ENCODE results near the gene ETV3L.

Gene ETV3L

GRCh38 chr1:157114183-157115121 lies 14.8 kb upstream of the ETV3L start:
- Histone ChIP-seq H3K4me3 (ENCODE audit: insufficient read depth, low read depth, low read length, poor library complexity, severe bottlenecking) (no peak overlapping the region), H3K27me3 (replicated peaks; ENCODE audit: control insufficient read depth, insufficient read depth, low read length, poor library complexity, severe bottlenecking) (no peaks in the 10 kb centered on the region), H3K4me1 (ENCODE audit: control insufficient read depth, insufficient read depth, low read length, poor library complexity, severe bottlenecking) (no peaks in the 10 kb centered on the region), H3K9me3 (ENCODE audit: control insufficient read depth, low read length) (no peaks in the 10 kb centered on the region), H3K27ac (ENCODE audit: insufficient read depth, low read length, poor library complexity, severe bottlenecking) (no peak overlapping the region), H3K36me3 (ENCODE audit: control insufficient read depth, insufficient read depth, low read length) (no peaks in the 10 kb centered on the region)
- DNase-seq, result no peak

- Histone ChIP-seq H3K27me3 (replicated peaks; ENCODE audit: control insufficient read depth, insufficient read depth, low read length, poor library complexity, severe bottlenecking) (no peaks in the 10 kb centered on the region), H3K9me3 (ENCODE audit: control insufficient read depth, low read length) (no peaks in the 10 kb centered on the region), H3K4me1 (ENCODE audit: control insufficient read depth, insufficient read depth, low read length, poor library complexity, severe bottlenecking) (no peaks in the 10 kb centered on the region), H3K27ac (ENCODE audit: insufficient read depth, low read length, poor library complexity, severe bottlenecking) (no peak overlapping the region), H3K36me3 (ENCODE audit: control insufficient read depth, insufficient read depth, low read length) (no peaks in the 10 kb centered on the region), H3K4me3 (ENCODE audit: insufficient read depth, low read depth, low read length, poor library complexity, severe bottlenecking) (no peak overlapping the region)
- no peak for DNase-seq
Observed at GRCh38 chr1:157113631-157114030, 14.0 kb upstream of the ETV3L start.

- H3K4me3 ChIP-seq (ENCODE audit: insufficient read depth, low read depth, low read length, poor library complexity, severe bottlenecking), result no peak overlapping the region
- no peak for DNase-seq
- H3K4me1 ChIP-seq (ENCODE audit: control insufficient read depth, insufficient read depth, low read length, poor library complexity, severe bottlenecking), result no peaks in the 10 kb centered on the region
- H3K9me3 ChIP-seq (ENCODE audit: control insufficient read depth, low read length), result no peaks in the 10 kb centered on the region
- H3K36me3 ChIP-seq (ENCODE audit: control insufficient read depth, insufficient read depth, low read length), result no peaks in the 10 kb centered on the region
- H3K27ac ChIP-seq (ENCODE audit: insufficient read depth, low read length, poor library complexity, severe bottlenecking), result no peak overlapping the region
- no peaks in the 10 kb centered on the region for H3K27me3 ChIP-seq (replicated peaks; ENCODE audit: control insufficient read depth, insufficient read depth, low read length, poor library complexity, severe bottlenecking)
Observed at GRCh38 chr1:157113106-157113505, 13.5 kb upstream of the ETV3L start.

GRCh38 chr1:157112186-157112867 lies 12.7 kb upstream of the ETV3L start:
- no peaks in the 10 kb centered on the region for H3K4me1 ChIP-seq (ENCODE audit: control insufficient read depth, insufficient read depth, low read length, poor library complexity, severe bottlenecking)
- no peak overlapping the region for H3K27ac ChIP-seq (ENCODE audit: insufficient read depth, low read length, poor library complexity, severe bottlenecking)
- no peak for DNase-seq
- no peaks in the 10 kb centered on the region for H3K36me3 ChIP-seq (ENCODE audit: control insufficient read depth, insufficient read depth, low read length)
- no peaks in the 10 kb centered on the region for H3K9me3 ChIP-seq (ENCODE audit: control insufficient read depth, low read length)
- no peak overlapping the region for H3K4me3 ChIP-seq (ENCODE audit: insufficient read depth, low read depth, low read length, poor library complexity, severe bottlenecking)
- H3K27me3 ChIP-seq (replicated peaks; ENCODE audit: control insufficient read depth, insufficient read depth, low read length, poor library complexity, severe bottlenecking), result peaks cover 4% of the 10 kb centered on the region

- peaks cover 4% of the 10 kb centered on the region for H3K27me3 ChIP-seq (replicated peaks; ENCODE audit: control insufficient read depth, insufficient read depth, low read length, poor library complexity, severe bottlenecking)
- no peaks in the 10 kb centered on the region for H3K4me1 ChIP-seq (ENCODE audit: control insufficient read depth, insufficient read depth, low read length, poor library complexity, severe bottlenecking)
- no peak overlapping the region for H3K4me3 ChIP-seq (ENCODE audit: insufficient read depth, low read depth, low read length, poor library complexity, severe bottlenecking)
- H3K9me3 ChIP-seq (ENCODE audit: control insufficient read depth, low read length), result no peaks in the 10 kb centered on the region
- H3K36me3 ChIP-seq (ENCODE audit: control insufficient read depth, insufficient read depth, low read length), result no peaks in the 10 kb centered on the region
- no peak for DNase-seq
- H3K27ac ChIP-seq (ENCODE audit: insufficient read depth, low read length, poor library complexity, severe bottlenecking), result no peak overlapping the region
Observed at GRCh38 chr1:157111396-157112165, 12.0 kb upstream of the ETV3L start.

- Histone ChIP-seq H3K4me1 (ENCODE audit: control insufficient read depth, insufficient read depth, low read length, poor library complexity, severe bottlenecking) (no peaks in the 10 kb centered on the region), H3K27ac (ENCODE audit: insufficient read depth, low read length, poor library complexity, severe bottlenecking) (no peak overlapping the region), H3K9me3 (ENCODE audit: control insufficient read depth, low read length) (no peaks in the 10 kb centered on the region), H3K4me3 (ENCODE audit: insufficient read depth, low read depth, low read length, poor library complexity, severe bottlenecking) (no peak overlapping the region), H3K27me3 (replicated peaks; ENCODE audit: control insufficient read depth, insufficient read depth, low read length, poor library complexity, severe bottlenecking) (peaks cover 4% of the 10 kb centered on the region), H3K36me3 (ENCODE audit: control insufficient read depth, insufficient read depth, low read length) (no peaks in the 10 kb centered on the region)
- no peak for DNase-seq
Observed at GRCh38 chr1:157110686-157111085, 11.1 kb upstream of the ETV3L start.

GRCh38 chr1:157110003-157110402 lies 10.4 kb upstream of the ETV3L start:
- Histone ChIP-seq H3K27ac (ENCODE audit: insufficient read depth, low read length, poor library complexity, severe bottlenecking) (no peak overlapping the region), H3K27me3 (replicated peaks; ENCODE audit: control insufficient read depth, insufficient read depth, low read length, poor library complexity, severe bottlenecking) (peaks cover 4% of the 10 kb centered on the region), H3K4me3 (ENCODE audit: insufficient read depth, low read depth, low read length, poor library complexity, severe bottlenecking) (no peak overlapping the region), H3K4me1 (ENCODE audit: control insufficient read depth, insufficient read depth, low read length, poor library complexity, severe bottlenecking) (no peaks in the 10 kb centered on the region), H3K36me3 (ENCODE audit: control insufficient read depth, insufficient read depth, low read length) (no peaks in the 10 kb centered on the region), H3K9me3 (ENCODE audit: control insufficient read depth, low read length) (no peaks in the 10 kb centered on the region)
- no peak for DNase-seq

- H3K4me3 ChIP-seq (ENCODE audit: insufficient read depth, low read depth, low read length, poor library complexity, severe bottlenecking), result no peak overlapping the region
- no peaks in the 10 kb centered on the region for H3K36me3 ChIP-seq (ENCODE audit: control insufficient read depth, insufficient read depth, low read length)
- H3K9me3 ChIP-seq (ENCODE audit: control insufficient read depth, low read length), result no peaks in the 10 kb centered on the region
- H3K27ac ChIP-seq (ENCODE audit: insufficient read depth, low read length, poor library complexity, severe bottlenecking), result no peak overlapping the region
- peaks cover 4% of the 10 kb centered on the region for H3K27me3 ChIP-seq (replicated peaks; ENCODE audit: control insufficient read depth, insufficient read depth, low read length, poor library complexity, severe bottlenecking)
- DNase-seq, result no peak
- H3K4me1 ChIP-seq (ENCODE audit: control insufficient read depth, insufficient read depth, low read length, poor library complexity, severe bottlenecking), result no peaks in the 10 kb centered on the region
Observed at GRCh38 chr1:157108448-157108847, 8.8 kb upstream of the ETV3L start.

- Histone ChIP-seq H3K9me3 (ENCODE audit: control insufficient read depth, low read length) (no peaks in the 10 kb centered on the region), H3K27me3 (replicated peaks; ENCODE audit: control insufficient read depth, insufficient read depth, low read length, poor library complexity, severe bottlenecking) (peaks cover 4% of the 10 kb centered on the region), H3K36me3 (ENCODE audit: control insufficient read depth, insufficient read depth, low read length) (no peaks in the 10 kb centered on the region), H3K4me3 (ENCODE audit: insufficient read depth, low read depth, low read length, poor library complexity, severe bottlenecking) (no peak overlapping the region), H3K27ac (ENCODE audit: insufficient read depth, low read length, poor library complexity, severe bottlenecking) (no peak overlapping the region), H3K4me1 (ENCODE audit: control insufficient read depth, insufficient read depth, low read length, poor library complexity, severe bottlenecking) (no peaks in the 10 kb centered on the region)
- no peak for DNase-seq
Observed at GRCh38 chr1:157107702-157108101, 8.1 kb upstream of the ETV3L start.

Measured in effector memory CD4-positive, alpha-beta T cell (primary cell).